Right kidney (tissue), 9 donors: Measurements from ENCODE around the gene LIME1.

ENCODE experiments used
- DNase-seq: peaks from one replicate; pipeline ENCODE4 v3.0.0-alpha.2; 2016
- long read RNA-seq, 8 donors: transcript quantifications; one replicate each; lab custom pipeline, GENCODE V29; 2026

Gene LIME1, protein sequence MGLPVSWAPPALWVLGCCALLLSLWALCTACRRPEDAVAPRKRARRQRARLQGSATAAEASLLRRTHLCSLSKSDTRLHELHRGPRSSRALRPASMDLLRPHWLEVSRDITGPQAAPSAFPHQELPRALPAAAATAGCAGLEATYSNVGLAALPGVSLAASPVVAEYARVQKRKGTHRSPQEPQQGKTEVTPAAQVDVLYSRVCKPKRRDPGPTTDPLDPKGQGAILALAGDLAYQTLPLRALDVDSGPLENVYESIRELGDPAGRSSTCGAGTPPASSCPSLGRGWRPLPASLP
- long read RNA-seq, donor 1: 0 reads
- long read RNA-seq, donor 2, partial matches to known transcripts: 11 of 11 reads
- long read RNA-seq, donor 2, other reads (novel, unspliced or antisense): 0 of 11 reads
- long read RNA-seq, donor 3: 0 reads
- long read RNA-seq, donor 4: 0 reads
- long read RNA-seq, donor 5: 0 reads
- long read RNA-seq, donor 6: 0 reads
- long read RNA-seq, donor 7, partial matches to known transcripts: 13 of 13 reads
- long read RNA-seq, donor 7, other reads (novel, unspliced or antisense): 0 of 13 reads
- long read RNA-seq, donor 8: 0 reads

GRCh38 chr20:63735859-63736718 is at the start of gene LIME1:
TSS of gene LIME1 (plus strand) at chr20:63736664. CDS start at chr20:63737550, 886 bp downstream.
- no peak for DNase-seq

- DNase-seq: no peak
These were observed 48.9 kb upstream of the LIME1 start for GRCh38 chr20:63687419-63688178.

DNA sequence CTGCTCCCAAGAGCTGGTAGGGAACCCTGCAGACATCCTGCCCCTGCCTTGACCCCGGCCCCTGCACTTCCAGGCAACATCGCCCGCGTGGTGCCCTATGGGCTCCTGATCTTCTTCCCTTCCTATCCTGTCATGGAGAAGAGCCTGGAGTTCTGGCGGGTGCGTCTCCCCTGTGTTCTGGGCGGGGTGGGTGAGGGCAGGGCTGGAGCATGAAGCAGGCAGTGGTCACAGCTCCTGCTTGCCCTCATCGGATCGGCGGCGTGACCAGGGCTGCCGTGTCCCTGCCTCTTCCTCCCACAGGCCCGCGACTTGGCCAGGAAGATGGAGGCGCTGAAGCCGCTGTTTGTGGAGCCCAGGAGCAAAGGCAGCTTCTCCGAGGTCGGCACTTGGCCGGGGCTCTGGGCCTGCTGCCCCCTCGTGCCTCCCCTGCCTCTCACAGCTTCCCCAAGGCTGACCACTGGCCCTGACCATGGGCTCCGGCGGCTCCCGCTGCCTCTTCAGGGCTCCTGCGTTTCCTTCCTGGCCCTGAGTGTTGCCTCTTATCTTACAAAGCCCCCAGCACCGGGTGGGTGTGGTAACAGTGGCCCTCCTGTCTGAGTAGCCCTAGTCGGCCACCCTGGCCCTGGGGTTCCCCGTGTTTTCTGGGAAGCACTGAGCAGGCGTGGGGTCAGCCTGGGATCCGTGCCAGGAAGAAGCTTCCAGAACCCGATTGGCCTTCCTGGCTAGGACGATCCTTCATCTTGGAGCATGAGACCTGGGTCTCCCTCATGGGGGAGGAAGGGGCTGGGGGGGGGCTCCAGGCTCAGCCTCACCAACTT is 48.0 kb upstream of the LIME1 start:
- DNase-seq: no peak

DNA sequence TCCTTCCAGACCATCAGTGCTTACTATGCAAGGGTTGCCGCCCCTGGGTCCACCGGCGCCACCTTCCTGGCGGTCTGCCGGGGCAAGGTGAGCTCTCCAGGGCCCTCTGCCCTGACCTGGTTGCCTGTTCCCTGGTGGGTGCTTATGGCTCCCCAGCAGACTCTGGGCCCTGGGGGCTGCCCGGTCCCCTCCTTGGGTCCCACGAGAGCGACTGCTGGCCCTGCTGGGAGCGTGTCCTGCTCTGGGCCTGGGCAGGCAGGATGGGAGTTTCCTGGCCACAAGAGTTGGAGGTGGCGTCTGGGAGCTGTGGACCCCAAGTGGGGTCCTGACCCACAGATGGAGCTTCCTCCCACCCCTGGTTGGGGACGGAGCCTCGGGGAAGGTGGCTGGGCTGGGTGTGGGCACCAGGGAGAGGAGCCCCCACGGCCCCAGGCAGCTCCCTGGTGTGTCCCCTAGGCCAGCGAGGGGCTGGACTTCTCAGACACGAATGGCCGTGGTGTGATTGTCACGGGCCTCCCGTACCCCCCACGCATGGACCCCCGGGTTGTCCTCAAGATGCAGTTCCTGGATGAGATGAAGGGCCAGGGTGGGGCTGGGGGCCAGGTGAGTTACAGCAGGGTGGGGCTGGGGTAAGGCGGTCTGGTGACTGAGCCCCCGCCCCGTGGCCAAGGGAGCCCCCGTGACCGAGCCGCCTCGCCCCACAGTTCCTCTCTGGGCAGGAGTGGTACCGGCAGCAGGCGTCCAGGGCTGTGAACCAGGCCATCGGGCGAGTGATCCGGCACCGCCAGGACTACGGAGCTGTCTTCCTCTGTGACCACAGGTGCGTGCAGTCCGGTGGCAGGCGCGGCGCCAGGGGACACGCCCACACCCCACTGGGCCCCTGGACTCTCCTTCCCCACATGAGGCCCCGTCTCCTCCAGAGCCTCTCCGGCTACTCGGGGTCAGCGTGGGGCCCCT is 47.1 kb upstream of the LIME1 start:
- DNase-seq: no peak

DNA sequence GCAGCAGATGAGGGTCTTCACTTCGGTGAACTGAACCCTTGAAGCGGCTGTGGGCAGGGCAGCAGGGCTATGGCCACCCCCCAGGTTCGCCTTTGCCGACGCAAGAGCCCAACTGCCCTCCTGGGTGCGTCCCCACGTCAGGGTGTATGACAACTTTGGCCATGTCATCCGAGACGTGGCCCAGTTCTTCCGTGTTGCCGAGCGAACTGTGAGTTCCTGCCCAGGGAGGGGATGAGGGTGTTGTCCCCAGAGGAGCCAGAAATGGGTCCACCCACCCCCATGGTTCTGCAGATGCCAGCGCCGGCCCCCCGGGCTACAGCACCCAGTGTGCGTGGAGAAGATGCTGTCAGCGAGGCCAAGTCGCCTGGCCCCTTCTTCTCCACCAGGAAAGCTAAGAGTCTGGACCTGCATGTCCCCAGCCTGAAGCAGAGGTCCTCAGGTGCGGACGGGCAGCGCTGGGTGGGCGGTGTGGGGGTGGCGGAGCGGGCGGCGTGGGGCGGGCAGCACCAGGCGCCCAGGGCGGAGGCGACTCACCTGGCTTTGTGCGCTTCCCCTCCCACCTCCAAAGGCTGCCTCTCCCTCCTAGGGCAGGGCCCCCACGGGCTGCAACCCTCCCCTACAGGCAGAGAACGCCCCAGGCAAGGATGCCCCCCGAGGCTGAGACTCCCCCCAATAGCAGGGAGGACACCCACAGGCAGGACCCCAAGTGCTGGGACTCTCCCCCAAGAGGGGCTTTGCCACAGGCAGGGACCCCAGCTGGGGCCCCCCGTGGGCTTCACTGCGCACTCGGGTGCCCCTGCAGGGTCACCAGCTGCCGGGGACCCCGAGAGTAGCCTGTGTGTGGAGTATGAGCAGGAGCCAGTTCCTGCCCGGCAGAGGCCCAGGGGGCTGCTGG is 46.2 kb upstream of the LIME1 start:
- no peak for DNase-seq

DNA sequence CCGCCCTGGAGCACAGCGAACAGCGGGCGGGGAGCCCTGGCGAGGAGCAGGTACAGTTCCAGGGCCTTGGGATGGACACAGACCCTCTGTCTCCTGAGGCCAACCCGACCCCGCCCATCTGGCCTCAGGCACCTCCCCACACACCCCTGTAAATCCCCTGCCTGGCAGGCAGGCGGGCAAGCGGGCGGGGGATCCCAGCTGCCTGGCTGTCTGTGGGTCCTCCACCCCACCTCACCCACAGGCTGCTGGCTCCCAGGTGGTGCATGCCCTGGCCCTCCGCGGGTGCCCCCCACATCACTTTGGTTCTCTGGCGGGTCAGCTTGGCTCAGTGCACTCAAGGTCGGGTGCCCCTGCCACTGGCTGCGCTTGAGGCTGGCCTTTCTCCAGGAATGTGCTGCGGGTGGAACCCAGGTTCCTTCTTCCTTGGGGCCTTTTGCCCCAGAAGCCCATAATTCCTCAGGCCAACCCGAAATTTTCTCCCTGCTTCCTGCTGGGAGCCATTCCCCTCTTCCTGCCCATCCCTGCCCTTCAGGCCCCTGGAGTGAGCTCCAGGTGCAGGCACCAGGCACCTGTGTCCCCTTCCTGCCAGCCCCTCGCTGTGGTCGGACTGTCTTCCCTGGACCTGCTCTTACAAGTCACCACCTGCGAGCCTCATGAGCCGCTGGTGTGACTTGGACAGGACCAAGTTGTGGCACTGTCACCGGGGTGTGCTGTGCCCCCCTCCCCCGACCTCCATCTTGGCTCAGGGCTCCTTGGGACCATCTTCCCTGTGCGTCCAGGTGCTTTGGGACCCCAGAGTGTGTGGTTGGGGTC is 45.4 kb upstream of the LIME1 start:
- no peak for DNase-seq

DNA sequence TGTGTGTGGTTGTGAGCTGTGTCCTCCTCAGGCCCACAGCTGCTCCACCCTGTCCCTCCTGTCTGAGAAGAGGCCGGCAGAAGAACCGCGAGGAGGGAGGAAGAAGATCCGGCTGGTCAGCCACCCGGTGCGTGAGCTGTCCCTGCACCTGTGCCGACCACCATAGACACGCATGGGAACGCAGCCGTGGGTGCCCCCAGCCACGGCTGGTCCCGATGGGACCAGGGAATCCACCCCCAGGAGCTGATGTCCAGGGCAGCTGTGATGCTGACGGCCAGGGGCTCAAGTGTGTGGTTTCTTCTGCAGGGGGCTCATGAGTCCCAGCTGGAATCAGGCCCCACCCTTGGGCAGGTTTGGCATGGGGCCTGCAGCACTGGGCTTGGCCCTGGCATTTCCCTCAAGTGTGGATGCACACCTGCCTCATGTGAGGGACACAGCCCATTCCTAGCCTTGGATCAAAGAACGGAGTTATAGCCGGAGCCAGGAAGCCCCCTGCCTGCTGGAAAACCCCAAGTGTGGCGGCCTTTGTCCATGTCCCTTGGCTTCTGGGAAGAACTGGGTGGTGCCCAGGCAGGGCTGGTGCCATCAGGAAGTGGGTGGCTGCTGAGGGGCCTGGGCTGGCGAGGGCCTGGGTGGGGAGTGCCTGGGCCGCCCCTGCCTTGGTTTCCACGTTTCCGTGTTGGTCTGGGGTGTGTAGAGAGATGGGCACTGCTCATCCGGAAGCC is 44.6 kb upstream of the LIME1 start:
- DNase-seq: no peak

GRCh38 chr20:63692436-63693082 is 43.9 kb upstream of the LIME1 start:
- no peak for DNase-seq

DNA sequence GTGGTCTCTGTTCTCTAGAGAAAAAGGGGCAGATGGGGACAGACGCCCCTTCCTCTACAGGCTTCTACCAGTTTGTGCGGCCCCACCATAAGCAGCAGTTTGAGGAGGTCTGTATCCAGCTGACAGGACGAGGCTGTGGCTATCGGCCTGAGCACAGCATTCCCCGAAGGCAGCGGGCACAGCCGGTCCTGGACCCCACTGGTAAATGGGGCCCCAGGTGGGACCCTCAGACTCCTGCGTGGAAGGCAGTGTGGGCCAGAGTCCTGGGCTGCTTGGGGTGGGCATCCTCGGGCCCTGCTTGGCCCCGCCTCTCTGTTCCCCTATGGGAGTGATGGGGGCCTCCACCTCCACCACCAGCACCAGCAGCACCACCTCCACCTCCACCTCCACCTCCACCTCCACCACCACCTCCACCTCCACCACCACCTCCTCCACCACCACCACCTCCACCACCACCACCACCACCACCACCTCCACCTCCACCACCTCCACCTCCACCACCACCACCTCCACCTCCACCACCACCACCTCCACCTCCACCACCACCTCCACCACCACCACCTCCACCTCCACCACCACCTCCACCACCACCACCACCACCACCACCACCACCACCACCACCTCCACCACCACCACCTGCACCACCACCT is 43.3 kb upstream of the LIME1 start:
- no peak for DNase-seq

DNA sequence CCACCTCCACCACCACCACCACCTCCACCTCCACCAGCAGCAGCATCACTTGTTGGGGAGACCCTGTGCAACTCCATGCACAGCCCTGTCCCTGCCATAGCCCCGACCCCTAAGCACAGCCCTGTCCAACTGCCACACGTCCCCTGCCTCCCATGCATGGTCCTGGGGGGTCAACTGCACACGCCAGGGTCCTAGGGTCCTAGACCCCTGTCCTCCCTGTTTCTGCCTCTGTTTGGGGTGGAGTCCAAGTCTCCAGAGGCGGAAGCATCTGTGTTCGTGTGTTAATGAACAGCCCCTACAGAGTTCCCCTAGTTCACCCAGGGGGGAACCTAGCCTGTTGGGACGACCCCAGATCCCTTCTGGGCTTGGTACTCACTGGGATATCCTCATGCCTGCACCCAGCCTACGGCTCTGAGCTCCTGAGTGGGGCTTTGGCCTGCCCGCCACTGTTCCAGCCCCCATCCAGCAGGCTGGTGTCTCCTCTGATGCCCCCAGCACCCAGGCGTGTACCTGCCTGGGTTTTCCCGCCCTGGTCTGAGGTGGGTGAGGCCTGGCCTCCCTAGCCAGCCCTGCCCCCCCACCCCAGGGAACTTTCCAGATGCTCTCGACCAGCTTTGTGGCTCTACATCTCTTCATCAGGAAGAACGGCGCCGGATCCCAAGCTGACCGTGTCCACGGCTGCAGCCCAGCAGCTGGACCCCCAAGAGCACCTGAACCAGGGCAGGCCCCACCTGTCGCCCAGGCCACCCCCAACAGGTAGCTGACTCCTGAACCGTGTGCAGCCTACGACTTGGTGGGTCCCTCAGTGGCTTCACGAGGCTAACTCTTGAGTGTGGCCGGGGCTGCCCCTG is 42.5 kb upstream of the LIME1 start:
- DNase-seq: no peak

GRCh38 chr20:63694584-63695423 is 41.7 kb upstream of the LIME1 start:
- no peak for DNase-seq

DNA sequence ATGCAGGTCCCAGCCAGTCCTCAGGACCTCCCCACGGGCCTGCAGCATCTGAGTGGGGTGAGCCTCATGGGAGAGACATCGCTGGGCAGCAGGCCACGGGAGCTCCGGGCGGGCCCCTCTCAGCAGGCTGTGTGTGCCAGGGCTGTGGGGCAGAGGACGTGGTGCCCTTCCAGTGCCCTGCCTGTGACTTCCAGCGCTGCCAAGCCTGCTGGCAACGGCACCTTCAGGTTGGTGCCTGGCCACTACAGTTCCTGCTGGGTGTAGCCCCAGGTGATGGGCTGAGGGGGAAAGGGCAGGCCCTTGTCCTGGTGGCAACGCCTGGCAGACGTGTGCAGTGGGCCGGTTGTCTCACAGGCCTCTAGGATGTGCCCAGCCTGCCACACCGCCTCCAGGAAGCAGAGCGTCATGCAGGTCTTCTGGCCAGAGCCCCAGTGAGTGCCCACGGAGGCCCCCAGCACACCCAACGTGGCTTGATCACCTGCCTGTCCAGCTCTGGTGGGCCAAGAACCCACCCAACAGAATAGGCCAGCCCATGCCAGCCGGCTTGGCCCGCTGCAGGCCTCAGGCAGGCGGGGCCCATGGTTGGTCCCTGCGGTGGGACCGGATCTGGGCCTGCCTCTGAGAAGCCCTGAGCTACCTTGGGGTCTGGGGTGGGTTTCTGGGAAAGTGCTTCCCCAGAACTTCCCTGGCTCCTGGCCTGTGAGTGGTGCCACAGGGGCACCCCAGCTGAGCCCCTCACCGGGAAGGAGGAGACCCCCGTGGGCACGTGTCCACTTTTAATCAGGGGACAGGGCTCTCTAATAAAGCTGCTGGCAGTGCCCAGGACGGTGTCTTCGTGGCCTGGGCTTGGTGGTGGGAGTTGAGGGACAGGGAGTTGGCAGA is 40.8 kb upstream of the LIME1 start:
- no peak for DNase-seq

DNA sequence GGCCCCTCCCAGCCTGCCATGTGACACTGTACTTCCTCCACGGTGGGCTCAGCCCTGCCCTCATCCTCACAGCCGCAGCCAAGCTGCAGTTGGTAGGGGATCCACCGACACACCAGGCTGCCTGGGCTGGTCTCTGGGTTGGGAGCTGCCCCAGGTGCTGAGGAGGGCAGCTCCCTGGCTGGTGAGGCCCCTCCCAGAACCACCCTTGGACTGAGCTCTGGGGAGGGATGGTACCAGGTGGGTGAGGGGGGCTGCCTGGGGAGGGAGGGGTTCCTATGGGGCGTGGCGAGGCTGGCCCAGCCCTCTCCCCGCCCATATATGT is 40.2 kb upstream of the LIME1 start:
- no peak for DNase-seq
